A673 (cell line): Measurements from ENCODE around the gene NUP85.

Experiments
- CTCF ChIP-seq: fragments of 300-800, 200-600 bp; sonication (generic); conservative IDR thresholded peaks from 2 replicates; pipeline ENCODE4 v1.5.1; 2017; ENCODE audit warnings: low read depth, mild to moderate bottlenecking, antibody characterized with exemption, low read length, moderate library complexity, mixed read lengths
- EZH2 ChIP-seq: fragments of 200-600 bp; sonication (generic); IDR thresholded peaks from 2 replicates; pipeline ENCODE4 v1.6.1; 2017; ENCODE audit warnings: borderline replicate concordance, low read depth, mild to moderate bottlenecking, mixed read lengths, antibody characterized with exemption, low read length; ENCODE audit not compliant: poor library complexity, severe bottlenecking

DNA sequence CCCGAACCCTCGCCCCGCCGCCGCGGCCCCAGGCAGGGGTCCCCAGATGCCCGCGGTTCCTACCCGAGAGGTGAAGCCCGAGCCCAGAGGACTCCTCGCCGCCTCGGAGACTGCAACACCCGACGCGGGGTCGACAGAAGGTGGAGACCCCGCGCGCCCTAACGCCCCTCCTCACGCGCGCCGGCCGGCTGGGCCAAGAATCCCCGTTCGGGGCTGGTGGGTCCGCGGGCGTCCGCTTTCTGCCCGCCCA, 23.2 kb upstream of the NUP85 start:
- TF ChIP-seq EZH2 (no peak), CTCF (no peak)
